GM12874 (cell line): Measurements from ENCODE around the gene CTNNA2.

Experiments used
- TF ChIP-seq, protein P1 (sequence below): IDR thresholded peaks from 2 replicates; pipeline ENCODE4 v1.5.1; 2011; ENCODE audit warnings: low read depth, mild to moderate bottlenecking, control low read depth, low read length, moderate library complexity; ENCODE audit not compliant: insufficient read depth

CTNNA2 gene

DNA sequence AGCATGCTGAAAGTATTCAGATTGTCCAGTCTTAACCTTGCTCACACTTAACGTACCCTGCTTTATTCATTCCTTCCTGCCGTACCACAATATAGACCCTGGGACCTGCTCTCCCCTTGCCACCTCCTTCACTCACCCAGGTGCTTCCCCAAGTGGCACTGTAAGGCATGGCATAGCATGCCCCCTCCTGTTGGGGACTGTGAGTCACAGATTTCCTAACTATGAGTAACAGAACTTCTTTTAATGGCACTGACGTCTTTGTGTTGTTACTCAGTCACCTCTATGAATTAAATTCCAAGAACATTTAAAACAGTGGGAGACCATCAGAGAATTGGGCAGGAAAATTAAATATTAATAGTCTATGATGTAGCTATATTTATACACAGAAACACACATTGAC, 117.2 kb downstream of the CTNNA2 start:
- TF ChIP-seq, protein P1, sequence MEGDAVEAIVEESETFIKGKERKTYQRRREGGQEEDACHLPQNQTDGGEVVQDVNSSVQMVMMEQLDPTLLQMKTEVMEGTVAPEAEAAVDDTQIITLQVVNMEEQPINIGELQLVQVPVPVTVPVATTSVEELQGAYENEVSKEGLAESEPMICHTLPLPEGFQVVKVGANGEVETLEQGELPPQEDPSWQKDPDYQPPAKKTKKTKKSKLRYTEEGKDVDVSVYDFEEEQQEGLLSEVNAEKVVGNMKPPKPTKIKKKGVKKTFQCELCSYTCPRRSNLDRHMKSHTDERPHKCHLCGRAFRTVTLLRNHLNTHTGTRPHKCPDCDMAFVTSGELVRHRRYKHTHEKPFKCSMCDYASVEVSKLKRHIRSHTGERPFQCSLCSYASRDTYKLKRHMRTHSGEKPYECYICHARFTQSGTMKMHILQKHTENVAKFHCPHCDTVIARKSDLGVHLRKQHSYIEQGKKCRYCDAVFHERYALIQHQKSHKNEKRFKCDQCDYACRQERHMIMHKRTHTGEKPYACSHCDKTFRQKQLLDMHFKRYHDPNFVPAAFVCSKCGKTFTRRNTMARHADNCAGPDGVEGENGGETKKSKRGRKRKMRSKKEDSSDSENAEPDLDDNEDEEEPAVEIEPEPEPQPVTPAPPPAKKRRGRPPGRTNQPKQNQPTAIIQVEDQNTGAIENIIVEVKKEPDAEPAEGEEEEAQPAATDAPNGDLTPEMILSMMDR = no peak

DNA sequence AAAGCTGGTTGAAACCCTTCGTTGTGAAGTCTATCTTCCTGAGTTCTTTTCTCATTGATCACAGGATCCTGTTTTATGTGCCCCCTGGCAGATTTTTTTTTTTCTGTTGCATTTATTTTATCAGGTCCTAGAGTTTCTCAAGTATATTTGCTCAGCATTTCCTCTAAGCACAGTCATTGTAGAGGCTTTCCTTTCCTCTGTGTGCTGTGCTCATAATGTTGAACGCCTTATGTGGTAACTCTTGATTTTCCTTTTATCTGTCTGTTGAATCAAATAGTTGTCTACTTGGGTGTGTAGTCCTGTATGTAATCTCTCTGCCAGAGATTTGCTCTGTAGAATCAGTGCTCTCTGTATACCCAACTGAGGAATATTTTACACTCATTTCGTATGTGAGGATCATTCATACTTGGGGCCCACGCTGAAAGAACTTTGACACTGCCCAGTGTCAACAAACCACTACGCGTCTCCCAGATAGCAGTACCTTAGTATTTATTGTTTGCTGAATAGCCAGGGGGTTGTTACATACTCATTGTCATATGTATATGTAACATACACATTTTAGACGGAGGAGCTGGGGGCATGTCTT, 118.2 kb downstream of the CTNNA2 start:
- TF ChIP-seq, protein P1 = no peak

DNA sequence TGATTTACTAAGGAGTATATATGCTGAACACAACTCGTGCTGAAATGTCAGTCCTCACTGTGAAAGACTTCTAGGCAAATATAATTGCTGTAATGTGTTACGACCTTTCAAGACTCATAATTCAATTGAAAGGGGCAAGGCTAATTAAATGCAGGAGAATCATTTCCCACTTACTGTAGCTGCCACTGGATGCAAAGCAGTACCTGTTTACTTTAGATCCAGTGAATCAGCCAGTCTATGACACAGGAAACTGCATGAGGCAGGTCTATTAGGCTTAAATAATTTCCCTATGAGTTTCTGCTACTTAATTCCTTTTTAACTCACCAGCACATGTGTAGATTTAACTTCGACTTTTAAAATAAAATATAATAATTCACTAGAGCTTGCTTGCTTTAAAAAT, 125.6 kb downstream of the CTNNA2 start:
- TF ChIP-seq, protein P1 = no peak

DNA sequence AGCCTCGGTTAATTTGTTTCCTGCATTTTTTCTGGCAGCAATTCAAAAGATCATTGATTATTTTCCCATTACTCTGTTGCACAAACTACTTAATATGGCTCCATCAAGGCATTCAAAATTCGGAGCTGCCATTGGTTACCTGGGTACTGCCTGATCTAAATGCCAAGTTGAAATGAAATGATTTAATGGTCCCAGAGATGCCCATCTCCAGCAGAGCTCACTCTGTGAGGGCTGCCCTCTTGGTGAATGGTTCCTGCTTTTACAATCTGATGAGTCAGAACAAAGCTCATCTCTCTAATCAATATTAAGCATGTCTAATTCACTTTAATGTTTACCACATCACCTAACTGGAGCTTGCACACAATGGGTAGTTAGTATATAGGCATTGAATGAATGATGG, 126.1 kb downstream of the CTNNA2 start:
- TF ChIP-seq, protein P1 = no peak

GRCh38 chr2:79640001-79640400, 127.2 kb downstream of the CTNNA2 start:
- TF ChIP-seq, protein P1 = no peak

GRCh38 chr2:79649531-79649930, 136.7 kb downstream of the CTNNA2 start:
- TF ChIP-seq, protein P1 = no peak

- TF ChIP-seq, protein P1 = no peak
These were observed 147.7 kb downstream of the CTNNA2 start for GRCh38 chr2:79660557-79660956.
